Astrocyte (in vitro differentiated cells and primary cell): ENCODE data around the gene CHAF1A.

Source experiments
- CTCF ChIP-seq: IDR thresholded peaks from 2 replicates; pipeline ENCODE4 v1.5.1; 2011; ENCODE audit warnings: low read depth, mild to moderate bottlenecking, inconsistent platforms, low read length, moderate library complexity; ENCODE audit not compliant: insufficient read depth
- EZH2 ChIP-seq: IDR thresholded peaks from 2 replicates; pipeline ENCODE4 v1.6.1; 2012; ENCODE audit warnings: mild to moderate bottlenecking, low read length, inconsistent platforms; ENCODE audit not compliant: insufficient read depth

- TF ChIP-seq CTCF (no peak), EZH2 (no peak)
These were observed 38.7 kb upstream of the CHAF1A start for GRCh38 chr19:4363571-4364304.
